IMR-90 (cell line): ENCODE data around the gene CSRNP3. TPM values are rescaled to one million over a fixed set of nuclear protein-coding genes. Genes with fewer than 3 reads are reported as not detected.

Experiments
- ATAC-seq: fragments of 200-7000 bp; cut with Tn5 transposase; 2 replicates; pipeline ENCODE4 v1.9.1; 2020; ENCODE audit warnings: low read depth, mild to moderate bottlenecking, moderate library complexity
- BruUV-seq: library from RNA; stranded (reverse); fragments of 400-500 nt; replicated peaks from 2 replicates; lab custom pipeline; 2021; lab: Mats Ljungman, UMichigan
- CTCF ChIA-PET: fragments of 300-600 bp; formaldehyde crosslinking; extraction: SDS; loops from one replicate; lab custom pipeline; 2021; ENCODE audit warnings: antibody characterized with exemption; lab: Yijun Ruan, JAX
- POLR2A ChIA-PET: fragments of 300-600 bp; sonication (Branson Sonifier 250); formaldehyde crosslinking; loops from one replicate; lab custom pipeline; 2022; ENCODE audit warnings: antibody characterized with exemption; ENCODE audit not compliant: unreplicated experiment; lab: Charles Lee
- DNase-seq: peaks from one replicate; pipeline ENCODE4 v3.0.0; 2013
- H2AFZ ChIP-seq: replicated peaks from 2 replicates; pipeline ENCODE3; 2013; ENCODE audit warnings: low read length, mild to moderate bottlenecking; ENCODE audit not compliant: poor library complexity
- H2AK5ac ChIP-seq: 2 replicates; pipeline ENCODE4 v1.6.1; 2013; ENCODE audit warnings: low read depth, low read length, inconsistent platforms
- H2AK9ac ChIP-seq: replicated peaks from 2 replicates; pipeline ENCODE3; 2013; ENCODE audit warnings: mild to moderate bottlenecking, low read depth, low read length, moderate library complexity; ENCODE audit not compliant: poor library complexity
- H2BK120ac ChIP-seq: 2 replicates; pipeline ENCODE4 v1.6.1; 2013; ENCODE audit warnings: low read depth, low read length, inconsistent platforms
- H2BK15ac ChIP-seq: 3 replicates; pipeline ENCODE4 v1.6.1; 2013; ENCODE audit warnings: low read depth, low read length, inconsistent platforms
- H2BK20ac ChIP-seq: 2 replicates; pipeline ENCODE4 v1.6.1; 2013; ENCODE audit warnings: low read depth, mild to moderate bottlenecking, inconsistent platforms, low read length, moderate library complexity
- H2BK5ac ChIP-seq: 2 replicates; pipeline ENCODE4 v1.6.1; 2013; ENCODE audit warnings: mild to moderate bottlenecking, low read depth, low read length, inconsistent platforms; ENCODE audit not compliant: poor library complexity, severe bottlenecking
- H3K14ac ChIP-seq: replicated peaks from 2 replicates; pipeline ENCODE4 v1.6.1; 2013; ENCODE audit warnings: low read depth, low read length, inconsistent platforms
- H3K18ac ChIP-seq: 2 replicates; pipeline ENCODE4 v1.6.1; 2013; ENCODE audit warnings: low read depth, low read length, control low read depth
- H3K23ac ChIP-seq: 2 replicates; pipeline ENCODE4 v1.6.1; 2013; ENCODE audit warnings: low read depth, low read length, inconsistent platforms
- H3K27ac ChIP-seq: 2 replicates; pipeline ENCODE4 v1.5.1; 2013; ENCODE audit warnings: mild to moderate bottlenecking, control low read depth, low read length; ENCODE audit not compliant: insufficient read depth
- H3K27me3 ChIP-seq: 2 replicates; pipeline ENCODE4 v1.6.1; 2013; ENCODE audit warnings: low read length; ENCODE audit not compliant: control insufficient read depth, insufficient read depth
- H3K36me3 ChIP-seq: 2 replicates; pipeline ENCODE4 v1.6.1; 2013; ENCODE audit warnings: low read length, mixed read lengths; ENCODE audit not compliant: control insufficient read depth, insufficient read depth
- H3K4ac ChIP-seq: 2 replicates; pipeline ENCODE4 v1.6.1; 2013; ENCODE audit warnings: low read depth, low read length, inconsistent platforms
- H3K4me1 ChIP-seq: 2 replicates; pipeline ENCODE4 v1.6.1; 2013; ENCODE audit warnings: low read length, mixed read lengths; ENCODE audit not compliant: control insufficient read depth, insufficient read depth
- H3K4me2 ChIP-seq: 2 replicates; pipeline ENCODE4 v1.6.1; 2013; ENCODE audit warnings: low read depth, mild to moderate bottlenecking, control low read depth, low read length, moderate library complexity
- H3K4me3 ChIP-seq: 2 replicates; pipeline ENCODE4 v1.5.1; 2013; ENCODE audit warnings: low read depth, mild to moderate bottlenecking, control low read depth, low read length, moderate library complexity; ENCODE audit not compliant: insufficient read depth
- H3K56ac ChIP-seq: 2 replicates; pipeline ENCODE4 v1.6.1; 2013; ENCODE audit warnings: low read length, inconsistent platforms; ENCODE audit not compliant: insufficient read depth; ENCODE audit errors: extremely low read depth
- H3K79me1 ChIP-seq, 2 experiments: 2 replicates each; pipeline ENCODE4 v1.6.1; 2013; ENCODE audit warnings: low read length in 2 of 2, inconsistent platforms in 1 of 2, low read depth in 1 of 2
- H3K9ac ChIP-seq: 2 replicates; pipeline ENCODE4 v1.6.1; 2013; ENCODE audit warnings: low read depth, low read length, control low read depth
- H3K9me1 ChIP-seq: 2 replicates; pipeline ENCODE4 v1.6.1; 2013; ENCODE audit warnings: low read length, inconsistent platforms; ENCODE audit not compliant: insufficient read depth
- H3K9me3 ChIP-seq: 2 replicates; pipeline ENCODE4 v1.6.1; 2013; ENCODE audit warnings: low read length; ENCODE audit not compliant: control insufficient read depth, insufficient read depth
- H4K20me1 ChIP-seq: 2 replicates; pipeline ENCODE4 v1.6.1; 2013; ENCODE audit warnings: low read length, inconsistent platforms; ENCODE audit not compliant: insufficient read depth
- H4K5ac ChIP-seq: 2 replicates; pipeline ENCODE4 v1.6.1; 2013; ENCODE audit warnings: mild to moderate bottlenecking, low read depth, low read length, control low read depth
- H4K8ac ChIP-seq, 2 experiments: 2 replicates each; pipeline ENCODE4 v1.6.1; 2013; ENCODE audit warnings: low read depth in 2 of 2, low read length in 2 of 2, control low read depth in 1 of 2, inconsistent platforms in 1 of 2
- H4K91ac ChIP-seq: 2 replicates; pipeline ENCODE4 v1.6.1; 2013; ENCODE audit warnings: low read depth, low read length, inconsistent platforms; ENCODE audit not compliant: insufficient read depth
- BHLHE40 ChIP-seq: fragments of 150-350 bp; IDR thresholded peaks from 2 replicates; pipeline ENCODE4 v1.6.1; 2016; ENCODE audit warnings: mild to moderate bottlenecking, low read depth, low read length
- CEBPB ChIP-seq: IDR thresholded peaks from 2 replicates; pipeline ENCODE4 v1.6.1; 2012; ENCODE audit warnings: low read depth, low read length, improper control_type of control experiment
- CHD1 ChIP-seq: IDR thresholded peaks from 2 replicates; pipeline ENCODE4 v1.6.1; 2012; ENCODE audit warnings: low read depth, low read length, improper control_type of control experiment
- FOS ChIP-seq: fragments of 150-350 bp; IDR thresholded peaks from 2 replicates; pipeline ENCODE4 v1.6.1; 2016; ENCODE audit warnings: low read depth, low read length
- MAFK ChIP-seq: IDR thresholded peaks from 2 replicates; pipeline ENCODE4 v1.6.1; 2012; ENCODE audit warnings: low read depth, low read length, improper control_type of control experiment
- MAZ ChIP-seq: IDR thresholded peaks from 2 replicates; pipeline ENCODE4 v1.6.1; 2012; ENCODE audit warnings: low read depth, mild to moderate bottlenecking, low read length, improper control_type of control experiment, moderate library complexity, borderline replicate concordance
- MXI1 ChIP-seq: IDR thresholded peaks from 2 replicates; pipeline ENCODE4 v1.6.1; 2012; ENCODE audit warnings: low read depth, mild to moderate bottlenecking, low read length, moderate library complexity, borderline replicate concordance
- NFE2L2 ChIP-seq: fragments of 150-350 bp; IDR thresholded peaks from 2 replicates; pipeline ENCODE4 v1.6.1; 2016; ENCODE audit warnings: low read depth, mild to moderate bottlenecking, low read length
- POLR2A ChIP-seq: IDR thresholded peaks from 2 replicates; pipeline ENCODE4 v1.6.1; 2012; ENCODE audit warnings: mild to moderate bottlenecking, low read depth, low read length
- RAD21 ChIP-seq: IDR thresholded peaks from 2 replicates; pipeline ENCODE4 v1.6.1; 2012; ENCODE audit warnings: low read length, improper control_type of control experiment
- RCOR1 ChIP-seq: IDR thresholded peaks from 2 replicates; pipeline ENCODE4 v1.6.1; 2012; ENCODE audit warnings: mild to moderate bottlenecking, low read length, improper control_type of control experiment; ENCODE audit not compliant: insufficient replicate concordance
- RFX5 ChIP-seq: IDR thresholded peaks from 2 replicates; pipeline ENCODE4 v1.8.0; 2012; ENCODE audit warnings: low read depth, mild to moderate bottlenecking, low read length, moderate library complexity
- SMC3 ChIP-seq: fragments of 150-350 bp; IDR thresholded peaks from 2 replicates; pipeline ENCODE4 v1.6.1; 2016; ENCODE audit warnings: low read depth, mild to moderate bottlenecking, antibody characterized with exemption, low read length, moderate library complexity
- WGBS, 2 experiments: methylation state at CpG; one replicate each; pipeline versions ENCODE4 v1.1.5 to v1.1.7; 2013; ENCODE audit warnings: missing lambda C conversion rate in 2 of 2; ENCODE audit not compliant: insufficient read length in 1 of 2; ENCODE audit errors: extremely low coverage in 2 of 2; 5-methylcytosine and 5-hydroxymethylcytosine counted together
- dilution Hi-C: fragments of 300-500 bp; cut with HindIII; formaldehyde crosslinking; loops from one replicate; pipeline ENCODE4 v1.14.3; 2018; ENCODE audit warnings: low sequenced_read_pairs; ENCODE audit not compliant: unreplicated experiment
- in situ Hi-C: fragments of 300-500 bp; cut with MboI; formaldehyde crosslinking; loops from 3 replicates; pipeline ENCODE4 v1.14.3; 2019; ENCODE audit warnings: low sequenced_read_pairs, inconsistent platforms, mixed read lengths
- intact Hi-C: fragments of 100-400 bp; cut with micrococcal nuclease; formaldehyde crosslinking; loops from 2 replicates; pipeline ENCODE4 v1.10.0; 2022
- polyA plus RNA-seq, 3 experiments: library from polyadenylated mRNA; depleted of rRNA; stranded (reverse); fragments of >200 nt; gene quantifications; 2 replicates each; pipeline ENCODE4 v1.2.3, GENCODE V29; 2012; ENCODE audit warnings: low replicate concordance in 1 of 3
- total RNA-seq: library from RNA; depleted of rRNA; stranded (reverse); fragments of >200 nt; gene quantifications from 2 replicates; pipeline ENCODE4 v1.2.3, GENCODE V29; 2012
- TF ChIP-seq, protein P1 (sequence below): fragments of 150-350 bp; IDR thresholded peaks from 2 replicates; pipeline ENCODE4 v1.6.1; 2017; ENCODE audit warnings: mild to moderate bottlenecking, antibody characterized with exemption, low read length, low read depth
- TF ChIP-seq, protein P2 (sequence below): conservative IDR thresholded peaks from 2 replicates; pipeline ENCODE4 v1.5.1; 2012; ENCODE audit warnings: mild to moderate bottlenecking, low read depth, low read length, improper control_type of control experiment
- TF ChIP-seq, protein P3 (sequence below): fragments of 150-350 bp; IDR thresholded peaks from 2 replicates; pipeline ENCODE4 v1.6.1; 2016; ENCODE audit warnings: low read depth, mild to moderate bottlenecking, low read length, moderate library complexity, borderline replicate concordance

Gene CSRNP3
- total and polyA plus RNA-seq, 2 of the 4 experiments (the other 2 are of a cell fraction) = 0.21 to 0.72 TPM

DNA sequence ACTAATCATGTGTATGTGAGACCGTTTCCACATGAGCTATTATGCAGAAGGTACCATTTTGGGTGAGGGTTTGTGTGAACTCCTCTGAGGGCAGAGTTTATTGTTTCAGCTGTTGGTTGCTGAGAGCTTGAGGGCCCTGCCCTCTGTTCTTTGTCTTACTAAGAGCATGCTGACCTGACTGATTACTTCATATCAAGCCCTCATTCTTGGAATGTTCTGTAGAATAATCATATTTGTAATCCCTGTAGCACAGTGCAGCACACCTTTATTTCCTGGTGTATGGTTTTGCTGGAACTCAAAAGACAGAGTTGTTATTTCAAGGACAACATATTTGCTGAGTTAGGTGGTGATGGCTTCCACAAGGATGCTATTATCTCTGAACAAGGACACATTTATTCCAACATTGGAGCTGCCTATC, 206.1 kb downstream of the CSRNP3 start:
- Histone ChIP-seq H3K56ac (no peak overlapping the region), H2BK5ac (no peak overlapping the region), H4K20me1 (no peaks in the 10 kb centered on the region), H4K5ac (no peak overlapping the region), H2AK5ac (no peak overlapping the region), H3K4me3 (no peak overlapping the region), H2AK9ac (no peak overlapping the region), H3K27ac (no peak overlapping the region), H3K4me2 (no peak overlapping the region), H4K8ac (no peak overlapping the region), H3K79me1 (no peaks in the 10 kb centered on the region), H3K9me1 (no peaks in the 10 kb centered on the region), H4K91ac (no peak overlapping the region), H3K9ac (no peak overlapping the region), H3K23ac (no peak overlapping the region), H2BK20ac (no peak overlapping the region), H3K14ac (no peak overlapping the region), H3K18ac (no peak overlapping the region), H2BK120ac (no peak overlapping the region), H3K4ac (no peak overlapping the region), H3K4me1 (no peaks in the 10 kb centered on the region), H2BK15ac (no peak overlapping the region), H2AFZ (no peak overlapping the region), H3K27me3 (no peaks in the 10 kb centered on the region), H3K9me3 (no peaks in the 10 kb centered on the region), H3K36me3 (no peaks in the 10 kb centered on the region)
- no TSS peak for BruUV-seq
- no peak for TF ChIP-seq MXI1
- no peak for TF ChIP-seq CEBPB
- TF ChIP-seq RAD21 = no peak
- TF ChIP-seq, protein P1, sequence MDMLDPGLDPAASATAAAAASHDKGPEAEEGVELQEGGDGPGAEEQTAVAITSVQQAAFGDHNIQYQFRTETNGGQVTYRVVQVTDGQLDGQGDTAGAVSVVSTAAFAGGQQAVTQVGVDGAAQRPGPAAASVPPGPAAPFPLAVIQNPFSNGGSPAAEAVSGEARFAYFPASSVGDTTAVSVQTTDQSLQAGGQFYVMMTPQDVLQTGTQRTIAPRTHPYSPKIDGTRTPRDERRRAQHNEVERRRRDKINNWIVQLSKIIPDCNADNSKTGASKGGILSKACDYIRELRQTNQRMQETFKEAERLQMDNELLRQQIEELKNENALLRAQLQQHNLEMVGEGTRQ = no peak
- no peak for TF ChIP-seq BHLHE40
- TF ChIP-seq POLR2A = no peak
- TF ChIP-seq CHD1 = no peak
- TF ChIP-seq, protein P2, sequence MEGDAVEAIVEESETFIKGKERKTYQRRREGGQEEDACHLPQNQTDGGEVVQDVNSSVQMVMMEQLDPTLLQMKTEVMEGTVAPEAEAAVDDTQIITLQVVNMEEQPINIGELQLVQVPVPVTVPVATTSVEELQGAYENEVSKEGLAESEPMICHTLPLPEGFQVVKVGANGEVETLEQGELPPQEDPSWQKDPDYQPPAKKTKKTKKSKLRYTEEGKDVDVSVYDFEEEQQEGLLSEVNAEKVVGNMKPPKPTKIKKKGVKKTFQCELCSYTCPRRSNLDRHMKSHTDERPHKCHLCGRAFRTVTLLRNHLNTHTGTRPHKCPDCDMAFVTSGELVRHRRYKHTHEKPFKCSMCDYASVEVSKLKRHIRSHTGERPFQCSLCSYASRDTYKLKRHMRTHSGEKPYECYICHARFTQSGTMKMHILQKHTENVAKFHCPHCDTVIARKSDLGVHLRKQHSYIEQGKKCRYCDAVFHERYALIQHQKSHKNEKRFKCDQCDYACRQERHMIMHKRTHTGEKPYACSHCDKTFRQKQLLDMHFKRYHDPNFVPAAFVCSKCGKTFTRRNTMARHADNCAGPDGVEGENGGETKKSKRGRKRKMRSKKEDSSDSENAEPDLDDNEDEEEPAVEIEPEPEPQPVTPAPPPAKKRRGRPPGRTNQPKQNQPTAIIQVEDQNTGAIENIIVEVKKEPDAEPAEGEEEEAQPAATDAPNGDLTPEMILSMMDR = no peak
- no peak for TF ChIP-seq FOS
- no peak for TF ChIP-seq RFX5
- TF ChIP-seq, protein P3, sequence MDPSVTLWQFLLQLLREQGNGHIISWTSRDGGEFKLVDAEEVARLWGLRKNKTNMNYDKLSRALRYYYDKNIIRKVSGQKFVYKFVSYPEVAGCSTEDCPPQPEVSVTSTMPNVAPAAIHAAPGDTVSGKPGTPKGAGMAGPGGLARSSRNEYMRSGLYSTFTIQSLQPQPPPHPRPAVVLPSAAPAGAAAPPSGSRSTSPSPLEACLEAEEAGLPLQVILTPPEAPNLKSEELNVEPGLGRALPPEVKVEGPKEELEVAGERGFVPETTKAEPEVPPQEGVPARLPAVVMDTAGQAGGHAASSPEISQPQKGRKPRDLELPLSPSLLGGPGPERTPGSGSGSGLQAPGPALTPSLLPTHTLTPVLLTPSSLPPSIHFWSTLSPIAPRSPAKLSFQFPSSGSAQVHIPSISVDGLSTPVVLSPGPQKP = no peak
- TF ChIP-seq MAZ = no peak
- TF ChIP-seq SMC3 = no peak
- no peak for TF ChIP-seq NFE2L2
- no peak for TF ChIP-seq RCOR1
- TF ChIP-seq MAFK = no peak
- POLR2A ChIA-PET = no interaction called here
- CTCF ChIA-PET = no interaction called here
- dilution Hi-C loops = no loop called here
- WGBS, 2 experiments = 33% methylated on average over 1 of the region's 1 CpG; no CpG with 5 or more reads in 1 of the 2 experiments
- no peak for ATAC-seq
- no peak for DNase-seq
- in situ Hi-C loops = no loop called here
- intact Hi-C loops = no loop called here
